Testis (tissue), 2 donors: ENCODE measurements around the gene TNNI2.

ENCODE experiments used
- POLR2A ChIP-seq: fragments of 450-650 bp; IDR thresholded peaks from one replicate; pipeline ENCODE4 v1.6.1; 2017; ENCODE audit warnings: antibody characterized with exemption, mild to moderate bottlenecking, moderate library complexity
- TF ChIP-seq, protein P1 (sequence below), 3 experiments: fragments of 450-650 bp in 2 of 3; fragments of 200-600 bp in 1 of 3; sonication (generic) in 1 of 3; IDR thresholded peaks; one replicate each; pipeline ENCODE4 v1.5.1; 2016 to 2019; ENCODE audit warnings: antibody characterized with exemption in 3 of 3, mild to moderate bottlenecking in 2 of 3, moderate library complexity in 1 of 3

DNA sequence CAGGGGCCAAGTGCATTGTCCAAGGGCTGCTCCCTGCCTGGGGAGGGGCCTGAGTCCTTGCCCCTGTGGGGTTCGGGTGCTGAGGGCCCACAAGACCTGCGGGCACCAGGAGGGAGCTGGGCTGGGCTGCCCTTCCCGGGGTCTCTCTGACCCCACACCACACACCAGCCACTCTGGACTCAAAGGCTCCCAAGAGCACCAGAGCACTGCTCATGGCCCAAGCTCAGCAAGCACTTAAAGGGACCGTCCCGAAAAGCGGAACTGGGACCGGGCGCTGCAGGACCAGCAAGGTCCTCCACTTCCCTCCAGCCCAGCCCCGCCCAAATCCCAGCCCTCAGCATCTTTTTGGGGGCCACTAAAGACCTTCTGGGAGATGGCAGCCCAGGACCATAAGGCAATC, 19.4 kb downstream of the TNNI2 start:
- TF ChIP-seq, protein P1, sequence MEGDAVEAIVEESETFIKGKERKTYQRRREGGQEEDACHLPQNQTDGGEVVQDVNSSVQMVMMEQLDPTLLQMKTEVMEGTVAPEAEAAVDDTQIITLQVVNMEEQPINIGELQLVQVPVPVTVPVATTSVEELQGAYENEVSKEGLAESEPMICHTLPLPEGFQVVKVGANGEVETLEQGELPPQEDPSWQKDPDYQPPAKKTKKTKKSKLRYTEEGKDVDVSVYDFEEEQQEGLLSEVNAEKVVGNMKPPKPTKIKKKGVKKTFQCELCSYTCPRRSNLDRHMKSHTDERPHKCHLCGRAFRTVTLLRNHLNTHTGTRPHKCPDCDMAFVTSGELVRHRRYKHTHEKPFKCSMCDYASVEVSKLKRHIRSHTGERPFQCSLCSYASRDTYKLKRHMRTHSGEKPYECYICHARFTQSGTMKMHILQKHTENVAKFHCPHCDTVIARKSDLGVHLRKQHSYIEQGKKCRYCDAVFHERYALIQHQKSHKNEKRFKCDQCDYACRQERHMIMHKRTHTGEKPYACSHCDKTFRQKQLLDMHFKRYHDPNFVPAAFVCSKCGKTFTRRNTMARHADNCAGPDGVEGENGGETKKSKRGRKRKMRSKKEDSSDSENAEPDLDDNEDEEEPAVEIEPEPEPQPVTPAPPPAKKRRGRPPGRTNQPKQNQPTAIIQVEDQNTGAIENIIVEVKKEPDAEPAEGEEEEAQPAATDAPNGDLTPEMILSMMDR (IDR thresholded peaks at IDR 0.05), result no peak
- no peak for TF ChIP-seq POLR2A
